Measurements from ENCODE around the gene SHC2. TPM values are rescaled to one million over a fixed set of nuclear protein-coding genes. Genes with fewer than 3 reads are reported as not detected.

SHC2 gene
- total RNA-seq, 4 donors from 2014 or later: 7.3 to 20.2 (median 8.9) TPM

DNA sequence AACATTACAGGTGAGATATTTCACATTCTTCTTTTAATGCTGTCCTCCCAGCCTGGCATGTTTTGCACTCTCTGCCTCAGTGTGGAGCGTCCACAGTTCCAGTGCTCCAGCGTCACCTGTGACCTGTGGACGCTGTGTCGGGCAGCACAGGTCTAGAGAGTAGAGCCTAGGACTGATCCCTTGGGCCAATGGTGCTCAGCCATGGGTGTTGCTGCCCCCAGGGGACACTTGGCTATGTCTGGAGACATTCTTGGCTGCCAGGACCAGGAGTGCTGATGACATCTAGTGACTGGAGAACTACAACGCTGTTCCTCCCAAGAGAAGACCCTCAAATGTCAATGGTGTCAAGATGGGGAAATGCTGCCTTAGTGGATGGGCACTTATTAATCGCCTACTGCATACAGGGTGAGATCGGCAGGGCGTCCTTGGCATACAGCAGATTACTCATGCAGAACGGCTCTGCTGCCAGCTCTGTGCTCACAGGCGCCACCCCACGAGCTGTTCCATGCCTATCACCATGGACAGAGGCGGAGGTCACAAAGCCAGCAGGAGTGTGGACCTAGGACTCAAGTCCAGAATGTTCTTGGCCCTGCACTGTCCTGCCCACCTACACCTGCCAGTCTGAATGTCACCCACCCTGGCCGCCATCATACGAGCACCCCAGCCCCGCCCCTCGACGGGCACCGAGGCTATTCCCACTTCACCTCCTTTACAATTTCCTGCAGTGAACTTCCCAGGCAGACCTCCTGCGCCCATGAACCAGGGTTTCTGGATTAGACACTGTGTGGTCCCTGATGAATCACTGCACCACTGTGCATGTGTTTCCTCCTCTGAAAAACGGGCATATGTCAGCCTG lies 21.6 kb upstream of the SHC2 start:
- TF ChIP-seq, protein P1, sequence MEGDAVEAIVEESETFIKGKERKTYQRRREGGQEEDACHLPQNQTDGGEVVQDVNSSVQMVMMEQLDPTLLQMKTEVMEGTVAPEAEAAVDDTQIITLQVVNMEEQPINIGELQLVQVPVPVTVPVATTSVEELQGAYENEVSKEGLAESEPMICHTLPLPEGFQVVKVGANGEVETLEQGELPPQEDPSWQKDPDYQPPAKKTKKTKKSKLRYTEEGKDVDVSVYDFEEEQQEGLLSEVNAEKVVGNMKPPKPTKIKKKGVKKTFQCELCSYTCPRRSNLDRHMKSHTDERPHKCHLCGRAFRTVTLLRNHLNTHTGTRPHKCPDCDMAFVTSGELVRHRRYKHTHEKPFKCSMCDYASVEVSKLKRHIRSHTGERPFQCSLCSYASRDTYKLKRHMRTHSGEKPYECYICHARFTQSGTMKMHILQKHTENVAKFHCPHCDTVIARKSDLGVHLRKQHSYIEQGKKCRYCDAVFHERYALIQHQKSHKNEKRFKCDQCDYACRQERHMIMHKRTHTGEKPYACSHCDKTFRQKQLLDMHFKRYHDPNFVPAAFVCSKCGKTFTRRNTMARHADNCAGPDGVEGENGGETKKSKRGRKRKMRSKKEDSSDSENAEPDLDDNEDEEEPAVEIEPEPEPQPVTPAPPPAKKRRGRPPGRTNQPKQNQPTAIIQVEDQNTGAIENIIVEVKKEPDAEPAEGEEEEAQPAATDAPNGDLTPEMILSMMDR (IDR thresholded peaks at IDR 0.05; ENCODE audit: low read depth): no peak

- TF ChIP-seq, protein P1 (IDR thresholded peaks at IDR 0.05; ENCODE audit: low read depth): no peak
Observed at GRCh38 chr19:480016-480855, 19.4 kb upstream of the SHC2 start.

DNA sequence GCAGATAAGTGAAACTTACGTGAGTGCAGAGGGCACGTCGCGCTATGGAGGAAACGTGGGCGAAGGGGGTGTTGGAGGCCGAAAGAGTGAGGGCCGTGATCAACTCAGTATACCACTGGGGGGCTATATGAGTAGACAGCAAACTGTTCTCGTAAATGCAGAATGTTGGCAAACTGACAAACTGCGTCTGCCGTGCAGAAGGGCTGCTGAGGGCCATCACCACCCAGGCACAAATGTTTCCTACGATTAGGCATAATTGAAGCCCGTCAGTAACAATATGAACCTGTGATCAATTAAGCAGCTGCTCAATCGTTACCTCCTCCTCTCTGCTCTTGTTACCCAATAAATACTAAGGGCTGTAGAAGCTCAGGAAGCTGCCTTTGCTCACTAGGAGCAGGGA lies 18.1 kb upstream of the SHC2 start:
- TF ChIP-seq, protein P1 (IDR thresholded peaks at IDR 0.05; ENCODE audit: low read depth): no peak

- TF ChIP-seq, protein P1 (IDR thresholded peaks at IDR 0.05; ENCODE audit: low read depth): no peak
Observed at GRCh38 chr19:478236-478903, 17.5 kb upstream of the SHC2 start.

GRCh38 chr19:475360-475759 lies 14.5 kb upstream of the SHC2 start:
- TF ChIP-seq, protein P1 (IDR thresholded peaks at IDR 0.05; ENCODE audit: low read depth): no peak

GRCh38 chr19:474126-475078 lies 13.6 kb upstream of the SHC2 start:
- TF ChIP-seq, protein P1 (IDR thresholded peaks at IDR 0.05; ENCODE audit: low read depth): no peak
